CD14-positive monocyte (primary cell): ENCODE data around the gene SRCAP. TPM values are rescaled to one million over a fixed set of nuclear protein-coding genes. Genes with fewer than 3 reads are reported as not detected.
A peak's percentile ranks its signal among the peaks of the same experiment; 100 is the strongest.

Source experiments
- DNase-seq, 3 donors: peaks; one replicate each; pipeline ENCODE4 v3.0.0-alpha.2; 2011 to 2022
- H2AFZ ChIP-seq: 2 replicates; pipeline ENCODE4 v1.6.0; 2012; ENCODE audit warnings: mild to moderate bottlenecking, low read depth, low read length, inconsistent platforms; ENCODE audit not compliant: insufficient read depth, poor library complexity, severe bottlenecking
- H3K27ac ChIP-seq, 2 donors: 1 replicate in 1 of 2; 2 replicates in 1 of 2; pipeline ENCODE4 v1.5.1; 2012 to 2013; ENCODE audit warnings: low read length in 2 of 2, control low read depth in 1 of 2, inconsistent platforms in 1 of 2, low read depth in 1 of 2, mild to moderate bottlenecking in 1 of 2
- H3K27me3 ChIP-seq, 2 donors: one replicate each; pipeline versions ENCODE4 v1.6.0 to v1.6.1; 2011 to 2013; ENCODE audit warnings: low read length in 2 of 2; ENCODE audit not compliant: control insufficient read depth in 2 of 2, insufficient read depth in 2 of 2
- H3K36me3 ChIP-seq, 2 donors: replicated peaks in 1 of 2; 1 replicate in 1 of 2; 2 replicates in 1 of 2; pipeline versions ENCODE4 v1.5.1 to v1.6.1; 2012 to 2013; ENCODE audit warnings: low read length in 2 of 2, control low read depth in 1 of 2, inconsistent platforms in 1 of 2, mild to moderate bottlenecking in 1 of 2; ENCODE audit not compliant: insufficient read depth in 2 of 2, control insufficient read depth in 1 of 2
- H3K4me1 ChIP-seq, 2 donors: 1 replicate in 1 of 2; 2 replicates in 1 of 2; pipeline versions ENCODE4 v1.5.1 to v1.6.1; 2012 to 2013; ENCODE audit warnings: low read length in 2 of 2, control low read depth in 1 of 2, inconsistent platforms in 1 of 2, mild to moderate bottlenecking in 1 of 2, moderate library complexity in 1 of 2; ENCODE audit not compliant: insufficient read depth in 2 of 2, control insufficient read depth in 1 of 2
- H3K4me2 ChIP-seq: replicated peaks from 2 replicates; pipeline ENCODE3; 2012; ENCODE audit warnings: low read length, moderate library complexity, mild to moderate bottlenecking; ENCODE audit not compliant: poor library complexity, severe bottlenecking; ENCODE audit errors: extremely low read depth
- H3K4me3 ChIP-seq, 3 experiments: fragments of 200-600 bp in 1 of 3; sonication (generic) in 1 of 3; replicated peaks in 1 of 3; 1 replicate in 2 of 3; 2 replicates in 1 of 3; pipeline ENCODE4 v1.5.1; 2011 to 2013; ENCODE audit warnings: low read length in 3 of 3, mild to moderate bottlenecking in 3 of 3, control low read depth in 2 of 3, low read depth in 2 of 3, inconsistent platforms in 1 of 3, moderate library complexity in 1 of 3
- H3K79me2 ChIP-seq: 2 replicates; pipeline ENCODE4 v1.6.0; 2012; ENCODE audit warnings: mild to moderate bottlenecking, control low read depth, inconsistent platforms, low read length, moderate library complexity; ENCODE audit not compliant: insufficient read depth
- H3K9ac ChIP-seq: 2 replicates; pipeline ENCODE4 v1.6.0; 2017; ENCODE audit warnings: low read length, mild to moderate bottlenecking; ENCODE audit not compliant: insufficient read depth, poor library complexity, severe bottlenecking
- H3K9me3 ChIP-seq, 2 donors: replicated peaks in 1 of 2; 1 replicate in 1 of 2; 2 replicates in 1 of 2; pipeline versions ENCODE4 v1.5.1 to v1.6.1; 2012 to 2013; ENCODE audit warnings: low read length in 2 of 2, control low read depth in 1 of 2; ENCODE audit not compliant: control insufficient read depth in 1 of 2, insufficient read depth in 1 of 2
- H4K20me1 ChIP-seq: 2 replicates; pipeline ENCODE4 v1.6.0; 2012; ENCODE audit warnings: mild to moderate bottlenecking, low read length, control low read depth, moderate library complexity; ENCODE audit not compliant: insufficient read depth
- H3K27ac Mint-ChIP-seq, 7 donors: one replicate each; pipeline ENCODE4 v1.8.0; 2020; ENCODE audit warnings: mild to moderate bottlenecking in 7 of 7, mixed read lengths in 7 of 7, moderate library complexity in 6 of 7, inconsistent platforms in 2 of 7
- H3K27me3 Mint-ChIP-seq, 3 donors: one replicate each; pipeline ENCODE4 v1.8.0; 2021 to 2022; ENCODE audit warnings: low read depth in 3 of 3, mild to moderate bottlenecking in 3 of 3, mixed read lengths in 3 of 3, moderate library complexity in 3 of 3, inconsistent platforms in 1 of 3
- H3K36me3 Mint-ChIP-seq, 2 donors: one replicate each; pipeline ENCODE4 v1.8.0; 2020; ENCODE audit warnings: mixed read lengths in 2 of 2, inconsistent platforms in 1 of 2, mild to moderate bottlenecking in 1 of 2
- H3K4me1 Mint-ChIP-seq: one replicate; pipeline ENCODE4 v1.8.0; 2020; ENCODE audit warnings: mild to moderate bottlenecking, mixed read lengths
- H3K4me3 Mint-ChIP-seq, 2 donors: one replicate each; pipeline ENCODE4 v1.8.0; 2020; ENCODE audit warnings: mild to moderate bottlenecking in 2 of 2, mixed read lengths in 2 of 2, moderate library complexity in 1 of 2
- H3K9me3 Mint-ChIP-seq, 7 donors: one replicate each; pipeline ENCODE4 v1.8.0; 2020 to 2022; ENCODE audit warnings: mixed read lengths in 7 of 7, mild to moderate bottlenecking in 6 of 7, moderate library complexity in 6 of 7, inconsistent platforms in 2 of 7
- CTCF ChIP-seq: fragments of 200-600 bp; IDR thresholded peaks from one replicate; pipeline ENCODE4 v1.8.0; 2022; ENCODE audit warnings: antibody characterized with exemption, mild to moderate bottlenecking
- WGBS: methylation state at CpG from one replicate; pipeline ENCODE4 v1.1.5; 2013; ENCODE audit warnings: missing lambda C conversion rate; ENCODE audit not compliant: insufficient coverage; 5-methylcytosine and 5-hydroxymethylcytosine counted together
- intact Hi-C, 2 donors: fragments of 100-400 bp; cut with micrococcal nuclease; formaldehyde crosslinking; loops; one replicate each; pipeline versions ENCODE4 v1.15.0 to v1.15.1; 2023
- polyA plus RNA-seq, 3 donors: library from polyadenylated mRNA; depleted of rRNA in 1 of 3; unstranded in 2 of 3; stranded (reverse) in 1 of 3; fragments of 300-500 nt in 2 of 3; fragments of >200 nt in 1 of 3; fragmentation: Illumina TruSeq in 2 of 3; gene quantifications; 1 replicate in 2 of 3; 2 replicates in 1 of 3; pipeline ENCODE4 v1.2.3, GENCODE V29; 2012 to 2021

Gene SRCAP
- polyA plus RNA-seq, 3 donors, result 3.0 to 16.0 (median 6.3) TPM

DNA sequence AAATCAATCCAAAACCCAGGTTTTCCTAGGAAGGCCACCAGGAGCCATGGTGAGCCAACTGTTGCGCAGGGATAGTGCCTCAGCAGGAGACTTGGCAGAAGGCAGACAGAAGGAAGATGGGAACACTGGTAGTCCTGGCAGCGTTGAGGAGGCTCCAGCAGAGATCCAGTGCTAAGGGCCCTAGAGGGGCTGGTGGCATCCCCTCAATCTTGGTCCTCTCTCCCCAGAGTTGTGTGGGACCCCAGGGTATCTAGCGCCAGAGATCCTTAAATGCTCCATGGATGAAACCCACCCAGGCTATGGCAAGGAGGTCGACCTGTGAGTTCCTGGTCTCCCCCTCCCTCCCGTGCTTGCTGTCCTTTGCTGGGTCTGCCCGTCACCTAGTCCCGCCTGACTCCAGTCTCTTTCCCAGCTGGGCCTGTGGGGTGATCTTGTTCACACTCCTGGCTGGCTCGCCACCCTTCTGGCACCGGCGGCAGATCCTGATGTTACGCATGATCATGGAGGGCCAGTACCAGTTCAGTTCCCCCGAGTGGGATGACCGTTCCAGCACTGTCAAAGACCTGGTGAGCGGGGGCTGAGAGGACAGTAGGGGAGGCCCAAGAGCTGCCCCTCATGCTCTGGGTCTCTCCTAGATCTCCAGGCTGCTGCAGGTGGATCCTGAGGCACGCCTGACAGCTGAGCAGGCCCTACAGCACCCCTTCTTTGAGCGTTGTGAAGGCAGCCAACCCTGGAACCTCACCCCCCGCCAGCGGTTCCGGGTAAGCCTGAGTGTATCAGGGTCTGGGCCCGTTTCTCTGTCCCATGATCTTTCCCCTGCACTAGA lies 57.2 kb downstream of the SRCAP start:
- peaks cover 49 to 73% of the 10 kb centered on the region in 2 donors for H3K36me3 Mint-ChIP-seq
- Histone ChIP-seq H3K4me1 (peaks cover 31 to 37% of the 10 kb centered on the region in 2 donors), H2AFZ (no peak overlapping the region), H3K4me2 (no peak overlapping the region), H3K9me3 (no peaks in the 10 kb centered on the region), H3K36me3 (peaks cover 53 to 65% of the 10 kb centered on the region in 2 donors), H3K4me3 (no peak overlapping the region), H3K9ac (no peak overlapping the region), H3K27me3 (no peaks in the 10 kb centered on the region), H3K79me2 (peaks cover 21% of the 10 kb centered on the region), H4K20me1 (no peaks in the 10 kb centered on the region), H3K27ac (no peak overlapping the region)
- 97% methylated on average over 18 of the region's 20 CpGs for WGBS
- intact Hi-C loops, result loop anchor here (5.0 kb wide), 2 partner anchors 34 to 764 kb away; no protein-coding TSS in a partner anchor
- DNase-seq, result no peak
- H3K9me3 Mint-ChIP-seq, result no peaks in the 10 kb centered on the region
- no peak overlapping the region for H3K4me3 Mint-ChIP-seq
- H3K27me3 Mint-ChIP-seq, result peaks cover 0 to 6% (median 0%) of the 10 kb centered on the region in 3 donors
- H3K27ac Mint-ChIP-seq, result peak overlapping the region in 2 of 7 donors; percentile 6 to 37
- peaks cover 30% of the 10 kb centered on the region for H3K4me1 Mint-ChIP-seq
- TF ChIP-seq CTCF, result no peak

- Histone ChIP-seq H3K9me3 (no peaks in the 10 kb centered on the region), H4K20me1 (no peaks in the 10 kb centered on the region), H3K4me1 (peaks cover 36 to 42% of the 10 kb centered on the region in 2 donors), H3K79me2 (peaks cover 24% of the 10 kb centered on the region), H3K4me2 (no peak overlapping the region), H3K36me3 (peaks cover 48 to 60% of the 10 kb centered on the region in 2 donors), H3K27ac (no peak overlapping the region), H2AFZ (no peak overlapping the region), H3K9ac (no peak overlapping the region), H3K4me3 (no peak overlapping the region), H3K27me3 (no peaks in the 10 kb centered on the region)
- DNase-seq, result no peak
- peaks cover 43 to 67% of the 10 kb centered on the region in 2 donors for H3K36me3 Mint-ChIP-seq
- H3K4me1 Mint-ChIP-seq, result peaks cover 35% of the 10 kb centered on the region
- intact Hi-C loops, result loop anchor here (5.0 kb wide), 2 partner anchors 34 to 764 kb away; no protein-coding TSS in a partner anchor
- H3K9me3 Mint-ChIP-seq, result no peaks in the 10 kb centered on the region
- TF ChIP-seq CTCF, result no peak
- peak overlapping the region in 1 of 7 donors; percentile 6 for H3K27ac Mint-ChIP-seq
- WGBS, result over 99% methylated on average over 13 of the region's 13 CpGs
- H3K27me3 Mint-ChIP-seq, result peaks cover 0 to 6% (median 0%) of the 10 kb centered on the region in 3 donors
- no peak overlapping the region for H3K4me3 Mint-ChIP-seq
Observed at GRCh38 chr16:30756781-30757100, 57.8 kb downstream of the SRCAP start.
